Neural cell (in vitro differentiated cells): Measurements from ENCODE around the gene CTDP1. TPM values are rescaled to one million over a fixed set of nuclear protein-coding genes. Genes with fewer than 3 reads are reported as not detected.

Source experiments
- H2AFZ ChIP-seq: fragments of 200-600, 300-800 bp; sonication (generic), shearing (Covaris generic); 2 replicates; pipeline ENCODE4 v1.6.0; 2014; ENCODE audit warnings: low read depth, mild to moderate bottlenecking, antibody characterized with exemption, low read length, moderate library complexity
- H3F3A ChIP-seq: fragments of 200-600 bp; shearing (Covaris generic); 2 replicates; pipeline ENCODE4 v1.6.1; 2016; ENCODE audit warnings: mild to moderate bottlenecking, moderate library complexity, mixed read lengths, antibody characterized with exemption, low read length; ENCODE audit not compliant: insufficient read depth, poor library complexity, severe bottlenecking
- H3K27ac ChIP-seq: fragments of 200-600, 300-800 bp; sonication (generic), shearing (Covaris generic); 2 replicates; pipeline ENCODE4 v1.5.1; 2014; ENCODE audit warnings: mild to moderate bottlenecking, low read length, moderate library complexity
- H3K27me3 ChIP-seq: fragments of 300-800, 200-600 bp; sonication (generic), shearing (Covaris generic); 2 replicates; pipeline ENCODE4 v1.6.0; 2014; ENCODE audit warnings: mild to moderate bottlenecking, low read depth, low read length, moderate library complexity; ENCODE audit not compliant: insufficient read depth
- H3K36me3 ChIP-seq: fragments of 300-800, 200-600 bp; sonication (generic), shearing (Covaris generic); 2 replicates; pipeline ENCODE4 v1.5.1; 2014; ENCODE audit warnings: mild to moderate bottlenecking, antibody characterized with exemption, low read length, moderate library complexity; ENCODE audit not compliant: insufficient read depth
- H3K4me2 ChIP-seq: fragments of 300-800, 200-600 bp; sonication (generic), shearing (Covaris generic); 2 replicates; pipeline ENCODE4 v1.6.0; 2014; ENCODE audit warnings: mild to moderate bottlenecking, low read length
- H3K4me3 ChIP-seq: fragments of 300-800, 200-600 bp; sonication (generic), shearing (Covaris generic); 2 replicates; pipeline ENCODE4 v1.5.1; 2014; ENCODE audit warnings: mild to moderate bottlenecking, low read length, moderate library complexity
- H3K79me2 ChIP-seq: fragments of 200-600 bp; shearing (Covaris generic); replicated peaks from 2 replicates; pipeline ENCODE4 v1.6.0; 2014; ENCODE audit warnings: mild to moderate bottlenecking, low read length, moderate library complexity; ENCODE audit not compliant: insufficient read depth
- H3K9ac ChIP-seq: fragments of 300-800, 200-600 bp; sonication (generic), shearing (Covaris generic); 2 replicates; pipeline ENCODE4 v1.6.1; 2016; ENCODE audit warnings: mild to moderate bottlenecking, low read length, mixed read lengths
- H3K9me2 ChIP-seq: fragments of 200-600 bp; shearing (Covaris generic); 2 replicates; pipeline ENCODE4 v1.6.1; 2016; ENCODE audit warnings: mild to moderate bottlenecking, low read length, mixed read lengths; ENCODE audit not compliant: insufficient read depth
- H3K9me3 ChIP-seq: fragments of 200-600, 300-800 bp; sonication (generic), shearing (Covaris generic); 2 replicates; pipeline ENCODE4 v1.6.1; 2016; ENCODE audit warnings: mild to moderate bottlenecking, mixed run types, low read length, moderate library complexity, mixed read lengths
- H4K20me1 ChIP-seq: fragments of 200-600 bp; shearing (Covaris generic); 2 replicates; pipeline ENCODE4 v1.6.1; 2016; ENCODE audit warnings: mild to moderate bottlenecking, mixed run types; ENCODE audit not compliant: insufficient read depth
- EP300 ChIP-seq: fragments of 450-650 bp; conservative IDR thresholded peaks from 2 replicates; pipeline ENCODE4 v1.6.1; 2014; ENCODE audit warnings: antibody characterized with exemption, mild to moderate bottlenecking, moderate library complexity; ENCODE audit not compliant: poor library complexity, severe bottlenecking
- EZH2 ChIP-seq: fragments of 200-600, 300-800 bp; shearing (Covaris generic), sonication (generic); IDR thresholded peaks from 2 replicates; pipeline ENCODE4 v1.6.1; 2014; ENCODE audit warnings: antibody characterized with exemption, low read length, borderline replicate concordance, mild to moderate bottlenecking; ENCODE audit not compliant: insufficient read depth, poor library complexity, severe bottlenecking
- MXI1 ChIP-seq: fragments of 450-650 bp; conservative IDR thresholded peaks from 2 replicates; pipeline ENCODE4 v1.6.1; 2014; ENCODE audit warnings: antibody characterized with exemption, mild to moderate bottlenecking; ENCODE audit not compliant: poor library complexity, severe bottlenecking
- POLR2AphosphoS5 ChIP-seq: IDR thresholded peaks from 2 replicates; pipeline ENCODE4 v1.6.1; 2012
- RAD21 ChIP-seq: fragments of 450-650 bp; conservative IDR thresholded peaks from 2 replicates; pipeline ENCODE4 v1.6.1; 2014; ENCODE audit warnings: antibody characterized with exemption, mild to moderate bottlenecking, moderate library complexity
- SMC3 ChIP-seq: fragments of 450-650 bp; conservative IDR thresholded peaks from 2 replicates; pipeline ENCODE4 v1.6.1; 2014; ENCODE audit warnings: antibody characterized with exemption, mild to moderate bottlenecking, moderate library complexity; ENCODE audit not compliant: poor library complexity
- TAF1 ChIP-seq: IDR thresholded peaks from 2 replicates; pipeline ENCODE4 v1.6.1; 2012; ENCODE audit warnings: low read depth
- polyA plus RNA-seq: library from polyadenylated mRNA; depleted of rRNA; stranded (reverse); fragments of >200 nt; gene quantifications from 2 replicates; pipeline ENCODE4 v1.2.3, GENCODE V29; 2014
- TF ChIP-seq, protein P1 (sequence below): IDR thresholded peaks from 2 replicates; pipeline ENCODE4 v1.6.1; 2012; ENCODE audit warnings: borderline replicate concordance
- TF ChIP-seq, protein P2 (sequence below): fragments of 450-650 bp; IDR thresholded peaks from 2 replicates; pipeline ENCODE4 v1.5.1; 2014; ENCODE audit warnings: antibody characterized with exemption, mild to moderate bottlenecking, moderate library complexity; ENCODE audit not compliant: poor library complexity, severe bottlenecking

Gene CTDP1
- polyA plus RNA-seq, 1 donor from 2014 or later, result 22.3 TPM

DNA sequence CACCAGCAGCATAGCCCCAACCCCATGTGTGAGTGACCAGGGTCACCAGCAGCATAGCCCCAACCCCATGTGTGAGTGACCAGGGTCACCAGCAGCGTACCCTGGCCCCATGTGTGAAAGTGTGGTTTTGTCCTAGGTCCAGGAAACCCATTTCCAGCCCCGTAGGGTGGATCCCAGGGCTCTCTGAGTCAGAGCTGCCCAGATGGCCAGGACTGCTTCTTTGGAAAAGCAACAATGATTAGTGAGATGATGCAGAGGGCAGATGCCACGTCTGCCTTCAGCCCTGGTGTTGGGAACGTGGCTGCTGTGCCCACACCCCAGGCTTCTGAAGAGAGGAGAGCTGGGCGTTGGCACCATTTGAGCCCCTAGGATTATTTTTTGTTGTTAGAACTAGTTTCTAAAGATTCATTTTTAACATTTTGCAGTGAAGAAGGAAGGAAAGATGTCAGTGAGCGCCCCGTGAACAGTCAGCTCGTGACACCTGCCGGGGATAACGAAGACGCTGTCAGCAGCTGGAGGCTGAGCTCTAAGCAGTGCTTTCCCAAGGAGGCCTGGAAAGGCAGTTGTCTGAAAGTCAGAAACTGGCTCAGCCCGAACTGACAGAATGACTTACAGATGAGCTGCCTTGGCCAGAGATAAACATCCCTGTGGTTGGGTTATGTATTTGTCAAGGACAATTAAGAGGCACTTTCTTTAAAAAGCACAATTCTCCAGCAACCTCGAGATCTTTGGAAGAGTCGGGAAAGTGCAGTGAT lies 86.1 kb downstream of the CTDP1 start:
- no peaks in the 10 kb centered on the region for H3F3A ChIP-seq
- no peaks in the 10 kb centered on the region for H3K36me3 ChIP-seq
- H3K9me3 ChIP-seq, result no peaks in the 10 kb centered on the region
- no peak overlapping the region for H2AFZ ChIP-seq
- H3K4me3 ChIP-seq, result peak overlapping the region; percentile 51
- H3K4me2 ChIP-seq, result peak overlapping the region; percentile 8
- H3K27ac ChIP-seq, result peak overlapping the region; percentile 64
- no peak for TF ChIP-seq EP300
- TF ChIP-seq MXI1, result no peak
- TF ChIP-seq RAD21, result peak; percentile 10
- no peaks in the 10 kb centered on the region for H4K20me1 ChIP-seq
- H3K9me2 ChIP-seq, result no peaks in the 10 kb centered on the region
- no peaks in the 10 kb centered on the region for H3K27me3 ChIP-seq
- H3K9ac ChIP-seq, result peak overlapping the region; percentile 39
- H3K79me2 ChIP-seq, result no peaks in the 10 kb centered on the region

DNA sequence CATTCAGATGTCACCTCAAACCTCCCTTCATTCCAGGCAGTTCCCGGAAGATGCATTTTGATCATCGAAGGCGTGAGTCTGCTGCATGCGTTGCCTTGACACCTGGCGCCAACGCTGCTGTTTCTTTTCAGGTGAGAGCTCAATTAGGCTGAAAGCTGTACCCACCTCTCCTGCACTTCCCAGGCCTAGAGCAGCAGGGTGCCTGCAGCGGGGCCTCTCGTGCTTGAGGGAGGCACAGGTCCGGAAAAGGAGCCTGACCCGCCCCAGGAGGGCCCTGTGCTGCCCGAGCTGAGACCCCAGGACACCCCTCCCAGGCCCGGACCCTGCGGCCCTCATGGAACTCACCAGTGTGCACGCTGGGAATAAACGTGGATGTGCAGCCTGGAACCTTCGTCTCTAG lies 86.7 kb downstream of the CTDP1 start:
- TF ChIP-seq POLR2AphosphoS5, result no peak
- no peak for TF ChIP-seq SMC3
- TF ChIP-seq MXI1, result no peak
- TF ChIP-seq, protein P1, sequence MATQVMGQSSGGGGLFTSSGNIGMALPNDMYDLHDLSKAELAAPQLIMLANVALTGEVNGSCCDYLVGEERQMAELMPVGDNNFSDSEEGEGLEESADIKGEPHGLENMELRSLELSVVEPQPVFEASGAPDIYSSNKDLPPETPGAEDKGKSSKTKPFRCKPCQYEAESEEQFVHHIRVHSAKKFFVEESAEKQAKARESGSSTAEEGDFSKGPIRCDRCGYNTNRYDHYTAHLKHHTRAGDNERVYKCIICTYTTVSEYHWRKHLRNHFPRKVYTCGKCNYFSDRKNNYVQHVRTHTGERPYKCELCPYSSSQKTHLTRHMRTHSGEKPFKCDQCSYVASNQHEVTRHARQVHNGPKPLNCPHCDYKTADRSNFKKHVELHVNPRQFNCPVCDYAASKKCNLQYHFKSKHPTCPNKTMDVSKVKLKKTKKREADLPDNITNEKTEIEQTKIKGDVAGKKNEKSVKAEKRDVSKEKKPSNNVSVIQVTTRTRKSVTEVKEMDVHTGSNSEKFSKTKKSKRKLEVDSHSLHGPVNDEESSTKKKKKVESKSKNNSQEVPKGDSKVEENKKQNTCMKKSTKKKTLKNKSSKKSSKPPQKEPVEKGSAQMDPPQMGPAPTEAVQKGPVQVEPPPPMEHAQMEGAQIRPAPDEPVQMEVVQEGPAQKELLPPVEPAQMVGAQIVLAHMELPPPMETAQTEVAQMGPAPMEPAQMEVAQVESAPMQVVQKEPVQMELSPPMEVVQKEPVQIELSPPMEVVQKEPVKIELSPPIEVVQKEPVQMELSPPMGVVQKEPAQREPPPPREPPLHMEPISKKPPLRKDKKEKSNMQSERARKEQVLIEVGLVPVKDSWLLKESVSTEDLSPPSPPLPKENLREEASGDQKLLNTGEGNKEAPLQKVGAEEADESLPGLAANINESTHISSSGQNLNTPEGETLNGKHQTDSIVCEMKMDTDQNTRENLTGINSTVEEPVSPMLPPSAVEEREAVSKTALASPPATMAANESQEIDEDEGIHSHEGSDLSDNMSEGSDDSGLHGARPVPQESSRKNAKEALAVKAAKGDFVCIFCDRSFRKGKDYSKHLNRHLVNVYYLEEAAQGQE, result peak; percentile 72
- no peak for TF ChIP-seq EZH2
- TF ChIP-seq TAF1, result no peak
- TF ChIP-seq RAD21, result no peak
- peak; percentile 47 for TF ChIP-seq EP300
- Histone ChIP-seq H3K27ac (peak overlapping the region; percentile 64), H4K20me1 (no peaks in the 10 kb centered on the region), H3K36me3 (no peaks in the 10 kb centered on the region), H3K4me3 (peak overlapping the region; percentile 51), H3K9me2 (no peaks in the 10 kb centered on the region), H2AFZ (no peak overlapping the region), H3K4me2 (peak overlapping the region; percentile 8), H3K9ac (peak overlapping the region; percentile 39), H3K27me3 (no peaks in the 10 kb centered on the region), H3K9me3 (no peaks in the 10 kb centered on the region), H3K79me2 (no peaks in the 10 kb centered on the region), H3F3A (no peaks in the 10 kb centered on the region)

DNA sequence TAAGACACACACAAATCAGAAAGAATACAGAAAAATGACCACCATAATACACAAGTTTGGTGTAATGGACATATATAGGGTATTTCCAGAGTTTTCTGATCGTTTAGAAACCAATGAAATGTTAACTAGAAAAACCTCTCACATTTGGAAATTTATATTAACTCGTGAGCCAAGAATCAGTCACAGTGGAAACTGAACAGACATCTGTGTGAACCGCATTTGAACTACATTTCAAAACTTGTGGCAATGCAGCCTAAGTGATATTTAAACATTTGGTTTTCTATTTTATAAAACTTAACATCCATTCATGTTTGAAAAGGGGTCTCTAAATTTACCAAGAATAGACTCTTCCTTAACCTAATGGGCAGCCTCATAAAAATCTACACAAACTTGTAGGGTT lies 89.1 kb downstream of the CTDP1 start:
- Histone ChIP-seq H3K4me3 (no peak overlapping the region), H3K9me2 (no peaks in the 10 kb centered on the region), H2AFZ (no peak overlapping the region), H3K4me2 (no peak overlapping the region), H3K27ac (no peak overlapping the region), H3K9me3 (no peaks in the 10 kb centered on the region), H3K9ac (no peak overlapping the region), H4K20me1 (no peaks in the 10 kb centered on the region), H3K36me3 (no peaks in the 10 kb centered on the region), H3K27me3 (no peaks in the 10 kb centered on the region), H3K79me2 (no peaks in the 10 kb centered on the region), H3F3A (no peaks in the 10 kb centered on the region)
- TF ChIP-seq SMC3 (no peak), TAF1 (no peak), RAD21 (no peak)
- TF ChIP-seq, protein P2, sequence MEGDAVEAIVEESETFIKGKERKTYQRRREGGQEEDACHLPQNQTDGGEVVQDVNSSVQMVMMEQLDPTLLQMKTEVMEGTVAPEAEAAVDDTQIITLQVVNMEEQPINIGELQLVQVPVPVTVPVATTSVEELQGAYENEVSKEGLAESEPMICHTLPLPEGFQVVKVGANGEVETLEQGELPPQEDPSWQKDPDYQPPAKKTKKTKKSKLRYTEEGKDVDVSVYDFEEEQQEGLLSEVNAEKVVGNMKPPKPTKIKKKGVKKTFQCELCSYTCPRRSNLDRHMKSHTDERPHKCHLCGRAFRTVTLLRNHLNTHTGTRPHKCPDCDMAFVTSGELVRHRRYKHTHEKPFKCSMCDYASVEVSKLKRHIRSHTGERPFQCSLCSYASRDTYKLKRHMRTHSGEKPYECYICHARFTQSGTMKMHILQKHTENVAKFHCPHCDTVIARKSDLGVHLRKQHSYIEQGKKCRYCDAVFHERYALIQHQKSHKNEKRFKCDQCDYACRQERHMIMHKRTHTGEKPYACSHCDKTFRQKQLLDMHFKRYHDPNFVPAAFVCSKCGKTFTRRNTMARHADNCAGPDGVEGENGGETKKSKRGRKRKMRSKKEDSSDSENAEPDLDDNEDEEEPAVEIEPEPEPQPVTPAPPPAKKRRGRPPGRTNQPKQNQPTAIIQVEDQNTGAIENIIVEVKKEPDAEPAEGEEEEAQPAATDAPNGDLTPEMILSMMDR, result no peak
